CD4-positive, alpha-beta T cell treated with Interleukin-4 for 4 hours (primary cell): Measurements from ENCODE around the gene GADD45B.

Experiments used
- DNase-seq: peaks from one replicate; pipeline ENCODE4 v3.0.0-alpha.2; 2020

The GADD45B gene

GRCh38 chr19:2519482-2519881 is 43.6 kb downstream of the GADD45B start:
- no peak for DNase-seq

GRCh38 chr19:2523630-2524311 is 47.8 kb downstream of the GADD45B start:
- DNase-seq = no peak

GRCh38 chr19:2524361-2524839 is 48.5 kb downstream of the GADD45B start:
- DNase-seq = no peak

- DNase-seq = no peak
Measured at GRCh38 chr19:2524840-2525723, 49.2 kb downstream of the GADD45B start.

- DNase-seq = no peak
Measured at GRCh38 chr19:2527171-2527570, 51.2 kb downstream of the GADD45B start.

- DNase-seq = no peak
Measured at GRCh38 chr19:2527686-2528085, 51.8 kb downstream of the GADD45B start.
